Fibroblast of pulmonary artery (primary cell): Measurements from ENCODE around the gene NDST1.

Experiments used
- DNase-seq: peaks from one replicate; pipeline ENCODE4 v3.0.0-alpha.2; 2010; ENCODE audit warnings: low read depth
- H3K4me3 ChIP-seq: replicated peaks from 2 replicates; pipeline ENCODE4 v1.5.1; 2011; ENCODE audit warnings: low read depth, mild to moderate bottlenecking, control low read depth, low read length, moderate library complexity
- TF ChIP-seq, protein P1 (sequence below): IDR thresholded peaks from 2 replicates; pipeline ENCODE4 v1.5.1; 2011; ENCODE audit warnings: mild to moderate bottlenecking, control low read depth, low read length, inconsistent platforms; ENCODE audit errors: missing control alignments

NDST1 gene

DNA sequence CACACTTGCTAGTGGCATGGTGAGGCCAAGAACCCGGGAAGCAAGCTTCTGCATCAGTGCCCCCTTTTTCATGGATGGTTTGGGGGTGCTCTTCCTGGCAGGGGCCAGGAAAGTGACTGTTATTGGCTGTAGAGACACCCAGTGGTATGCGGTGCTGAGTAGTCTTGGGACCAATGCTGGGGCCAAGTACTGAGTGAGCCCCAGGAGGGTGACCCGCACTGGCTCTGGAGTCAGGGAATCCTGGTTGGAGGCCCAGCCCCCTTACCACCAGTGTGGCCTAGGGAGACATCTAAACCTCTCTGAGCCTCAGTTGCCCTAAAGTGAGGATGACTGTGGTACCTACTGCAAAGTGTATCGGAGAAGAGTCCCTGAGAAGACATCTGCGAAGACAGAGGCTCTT lies 91.3 kb downstream of the NDST1 start:
- DNase-seq = no peak
- TF ChIP-seq, protein P1, sequence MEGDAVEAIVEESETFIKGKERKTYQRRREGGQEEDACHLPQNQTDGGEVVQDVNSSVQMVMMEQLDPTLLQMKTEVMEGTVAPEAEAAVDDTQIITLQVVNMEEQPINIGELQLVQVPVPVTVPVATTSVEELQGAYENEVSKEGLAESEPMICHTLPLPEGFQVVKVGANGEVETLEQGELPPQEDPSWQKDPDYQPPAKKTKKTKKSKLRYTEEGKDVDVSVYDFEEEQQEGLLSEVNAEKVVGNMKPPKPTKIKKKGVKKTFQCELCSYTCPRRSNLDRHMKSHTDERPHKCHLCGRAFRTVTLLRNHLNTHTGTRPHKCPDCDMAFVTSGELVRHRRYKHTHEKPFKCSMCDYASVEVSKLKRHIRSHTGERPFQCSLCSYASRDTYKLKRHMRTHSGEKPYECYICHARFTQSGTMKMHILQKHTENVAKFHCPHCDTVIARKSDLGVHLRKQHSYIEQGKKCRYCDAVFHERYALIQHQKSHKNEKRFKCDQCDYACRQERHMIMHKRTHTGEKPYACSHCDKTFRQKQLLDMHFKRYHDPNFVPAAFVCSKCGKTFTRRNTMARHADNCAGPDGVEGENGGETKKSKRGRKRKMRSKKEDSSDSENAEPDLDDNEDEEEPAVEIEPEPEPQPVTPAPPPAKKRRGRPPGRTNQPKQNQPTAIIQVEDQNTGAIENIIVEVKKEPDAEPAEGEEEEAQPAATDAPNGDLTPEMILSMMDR = no peak

DNA sequence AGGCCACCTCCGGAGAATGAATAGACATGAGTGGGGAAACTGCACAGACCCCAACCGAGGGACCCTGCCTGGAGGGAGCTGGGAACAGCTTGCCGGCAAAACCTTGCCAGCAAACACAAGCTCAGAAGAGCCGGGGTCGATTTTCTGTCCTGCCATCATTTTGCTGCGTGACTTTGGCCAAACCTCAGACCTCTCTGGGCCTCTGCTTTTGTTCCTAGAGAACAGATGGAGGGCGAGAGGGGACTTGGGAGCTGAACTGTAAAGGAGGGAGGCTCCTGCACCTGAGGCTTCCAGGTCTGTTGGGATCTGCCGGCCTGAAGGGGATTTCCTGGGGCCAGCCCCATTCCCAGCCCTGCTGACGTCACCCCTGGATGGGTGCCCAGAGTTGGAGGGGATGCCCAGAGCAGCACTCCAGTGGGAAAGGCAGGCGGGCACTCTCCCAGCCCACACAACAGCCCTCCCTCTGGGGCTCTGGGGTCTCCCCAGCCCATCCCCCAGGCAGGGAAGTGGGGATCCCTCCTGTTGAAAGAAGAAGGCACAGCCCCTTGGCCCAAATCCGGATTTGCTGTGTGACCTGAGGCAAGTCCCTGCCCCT lies 92.1 kb downstream of the NDST1 start:
- H3K4me3 ChIP-seq = peak overlapping the region; percentile 58
- DNase-seq = peak; percentile 92
- TF ChIP-seq, protein P1 = no peak

More for the DNA sequence above, 91.3 kb downstream of the NDST1 start:
- no peak overlapping the region for H3K4me3 ChIP-seq

DNA sequence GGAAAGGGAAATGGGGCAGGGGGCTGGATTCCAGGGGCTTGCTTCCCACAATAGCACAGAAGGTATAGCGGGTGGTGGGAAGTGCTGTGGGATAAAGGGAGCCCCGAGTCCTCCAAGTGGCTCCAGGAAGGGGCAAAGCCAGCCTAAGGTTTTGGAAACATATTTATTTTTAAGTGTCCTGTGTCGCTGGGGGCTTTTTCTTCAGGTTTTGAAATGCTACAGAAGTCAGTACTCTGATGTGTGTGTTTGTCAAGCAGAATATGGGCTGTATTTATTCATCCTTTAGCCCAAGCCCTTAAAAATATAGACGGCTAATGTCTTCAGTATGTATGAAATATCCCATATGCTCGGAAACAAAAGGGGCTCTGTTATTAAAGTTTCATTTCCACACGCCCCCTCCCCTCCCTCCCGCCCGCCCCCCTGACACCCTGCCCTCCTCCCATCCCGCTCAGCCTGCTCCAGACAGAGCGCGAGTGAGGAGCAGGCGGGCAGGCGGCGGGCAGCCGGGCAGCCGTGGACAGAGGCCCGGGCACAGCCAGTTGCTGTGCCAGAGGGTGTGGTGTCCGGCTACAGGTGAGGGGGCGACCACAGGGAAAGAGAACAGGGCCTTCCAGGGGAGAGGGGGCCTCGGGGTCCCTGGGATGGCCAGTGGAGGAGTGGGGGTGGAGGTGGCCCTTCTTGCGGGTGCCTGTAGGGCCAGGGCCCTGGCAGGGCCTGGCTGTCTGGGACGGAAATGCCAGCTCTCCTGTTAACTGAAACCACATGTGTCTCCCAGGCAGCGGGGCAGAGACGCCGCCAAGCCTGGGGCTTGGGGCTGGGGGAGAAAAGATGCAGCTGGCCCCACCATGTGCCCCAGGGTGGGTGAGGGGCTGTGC lies 92.9 kb downstream of the NDST1 start:
- peak overlapping the region; percentile 58 for H3K4me3 ChIP-seq
- TF ChIP-seq, protein P1 = no peak
- no peak for DNase-seq

DNA sequence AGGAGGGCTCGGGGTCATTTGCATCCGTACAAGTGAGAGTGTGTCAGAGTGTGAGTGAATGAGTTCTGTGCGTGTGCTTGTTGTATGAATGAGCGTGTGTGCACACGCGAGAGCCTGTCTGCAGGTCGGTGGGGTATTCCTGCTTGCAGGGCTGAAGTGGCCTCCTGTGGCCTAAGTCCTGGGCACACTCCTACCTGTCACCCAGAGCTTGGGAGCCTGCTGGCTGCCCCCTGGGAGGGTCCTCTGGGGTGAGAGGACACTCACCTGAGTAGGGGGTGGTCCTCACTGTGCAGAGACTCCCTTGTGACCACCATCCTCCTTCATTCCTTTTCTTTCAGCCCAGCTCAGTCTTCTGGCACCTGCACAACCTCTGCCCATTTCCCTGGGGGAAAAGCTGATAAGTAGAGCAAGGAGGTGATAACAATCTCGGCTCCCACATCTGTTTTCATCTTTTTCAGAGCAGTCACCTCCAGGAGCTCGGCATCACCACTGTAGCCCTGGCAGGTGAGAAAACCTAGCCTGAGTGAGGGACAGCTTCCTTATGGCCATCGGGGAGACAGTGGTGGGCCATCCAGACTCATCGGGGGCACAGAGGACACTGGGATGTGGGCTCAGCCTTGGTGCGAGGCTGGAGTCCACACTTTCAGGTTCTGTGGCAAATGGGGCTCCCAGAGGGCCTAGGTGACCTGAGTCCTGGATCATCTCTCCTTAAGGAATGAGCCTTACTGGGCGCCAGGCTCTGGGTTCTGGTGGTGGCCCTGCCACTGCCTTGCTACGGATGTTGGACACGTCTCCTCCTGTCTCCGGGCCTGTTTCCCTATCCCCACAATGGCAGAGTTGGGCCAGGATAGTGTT lies 93.8 kb downstream of the NDST1 start:
- peak overlapping the region; percentile 58 for H3K4me3 ChIP-seq
- TF ChIP-seq, protein P1 = no peak
- no peak for DNase-seq

DNA sequence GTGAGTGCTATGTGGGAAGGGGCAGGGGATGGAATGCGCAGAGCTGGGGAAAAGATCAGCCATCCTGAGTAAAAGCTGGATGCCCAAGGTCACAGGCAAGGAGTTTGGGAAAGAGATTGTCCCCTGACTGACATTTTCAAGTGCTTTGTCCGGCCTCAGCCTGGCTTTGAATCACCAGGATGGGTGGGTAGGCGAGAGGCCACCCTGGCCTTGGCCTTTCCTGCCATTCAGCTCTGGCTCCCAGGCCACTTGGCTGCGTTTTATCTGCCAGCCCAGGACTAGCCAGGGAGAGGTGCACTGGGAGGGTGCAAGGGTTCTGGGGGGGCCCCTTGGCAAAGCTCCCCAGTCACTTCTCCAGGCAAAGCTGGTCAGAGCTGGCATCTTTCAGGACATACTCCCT lies 95.1 kb downstream of the NDST1 start:
- no peak for DNase-seq
- H3K4me3 ChIP-seq = peak overlapping the region; percentile 58
- TF ChIP-seq, protein P1 = no peak

DNA sequence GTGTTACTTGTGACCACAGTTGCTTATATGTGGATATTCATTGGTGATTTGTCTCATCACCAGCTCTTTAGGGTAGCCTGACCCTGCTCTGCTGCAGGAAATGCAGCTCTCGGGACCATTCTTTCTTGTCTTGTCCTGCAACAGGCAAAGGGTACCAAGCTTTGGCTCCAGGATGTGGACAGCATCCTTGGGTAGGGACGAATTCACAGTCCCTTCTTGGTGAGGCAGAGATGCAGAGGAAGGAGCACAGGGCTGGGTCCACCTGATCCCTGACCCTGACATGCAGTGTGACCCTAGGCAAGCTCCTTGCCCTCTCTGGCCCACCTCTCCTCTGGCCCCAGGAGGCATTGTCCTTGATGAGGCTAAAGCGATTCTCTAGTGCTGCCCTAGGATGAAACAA lies 95.6 kb downstream of the NDST1 start:
- no peak for DNase-seq
- H3K4me3 ChIP-seq = no peak overlapping the region
- TF ChIP-seq, protein P1 = no peak
